Adrenal gland (tissue), 12 donors: Measurements from ENCODE around the gene ABCB9. TPM values are rescaled to one million over a fixed set of nuclear protein-coding genes. Genes with fewer than 3 reads are reported as not detected.
"Not testable (repeated sequence)": the region's sequence is repeated elsewhere in the genome, so short reads cannot be mapped to it uniquely, and the experiment has no call there.

ENCODE experiments used
- DNase-seq, 7 donors: peaks; one replicate each; pipeline ENCODE4 v3.0.0-alpha.2; 2019 to 2020
- H3K27ac ChIP-seq, 5 donors: fragments of 200-600 bp; sonication (generic) in 4 of 5; 1 replicate in 3 of 5; 2 replicates in 2 of 5; pipeline versions ENCODE4 v1.5.1 to v1.8.0; 2016 to 2020; ENCODE audit warnings: mild to moderate bottlenecking in 1 of 5
- H3K27me3 ChIP-seq: fragments of 200-600 bp; 2 replicates; pipeline ENCODE4 v1.8.0; 2021
- H3K36me3 ChIP-seq, 2 donors: fragments of 200-600 bp; replicated peaks in 1 of 2; 1 replicate in 1 of 2; 2 replicates in 1 of 2; pipeline versions ENCODE4 v1.5.1 to v1.8.0; 2018 to 2022
- H3K4me1 ChIP-seq, 2 donors: fragments of 200-600 bp; replicated peaks in 1 of 2; 1 replicate in 1 of 2; 2 replicates in 1 of 2; pipeline versions ENCODE4 v1.5.1 to v1.8.0; 2018 to 2021
- H3K4me3 ChIP-seq, 4 donors: fragments of 200-600 bp; sonication (generic) in 3 of 4; one replicate each; pipeline ENCODE4 v1.5.1; 2016 to 2018
- H3K9me3 ChIP-seq, 3 donors: fragments of 200-600 bp; sonication (generic) in 1 of 3; replicated peaks in 1 of 3; 1 replicate in 2 of 3; 2 replicates in 1 of 3; pipeline versions ENCODE4 v1.5.1 to v1.8.0; 2016 to 2021
- CTCF ChIP-seq, 6 experiments: fragments of 450-650 bp in 4 of 6; fragments of 200-600 bp in 2 of 6; sonication (generic) in 1 of 6; IDR thresholded peaks; 1 replicate in 5 of 6; 2 replicates in 1 of 6; pipeline versions ENCODE4 v1.5.1 to v1.8.0; 2016 to 2021; ENCODE audit warnings: antibody characterized with exemption in 6 of 6, mild to moderate bottlenecking in 2 of 6, moderate library complexity in 1 of 6
- POLR2A ChIP-seq, 2 donors: fragments of 450-650 bp; IDR thresholded peaks; one replicate each; pipeline ENCODE4 v1.6.1; 2017; ENCODE audit warnings: antibody characterized with exemption in 2 of 2, mild to moderate bottlenecking in 2 of 2, moderate library complexity in 1 of 2
- WGBS, 4 donors: extraction: QIAGEN DNeasy Blood & Tissue Kit in 2 of 4; methylation state at CpG; one replicate each; pipeline versions ENCODE4 v1.1.5 to v1.1.7; 2013 to 2017; 5-methylcytosine and 5-hydroxymethylcytosine counted together
- intact Hi-C, 2 donors: fragments of 100-400 bp; cut with DNase I; formaldehyde crosslinking; loops; one replicate each; pipeline versions ENCODE4 v1.14.1 to v1.15.0; 2022 to 2023
- polyA plus RNA-seq, 3 donors: library from polyadenylated mRNA; stranded (reverse); fragments of 200-250 nt in 2 of 3; fragments of 350-450 nt in 1 of 3; fragmentation: Illumina TruSeq in 1 of 3; extraction: RNeasy Lipid Tissue Mini Kit (QIAGEN cat#74804) in 1 of 3; gene quantifications; one replicate each; pipeline ENCODE4 v1.2.3, GENCODE V29; 2013 to 2014
- total RNA-seq, 9 donors: library from RNA; depleted of rRNA in 4 of 9; stranded (reverse); fragments of >200 nt in 4 of 9; fragments of 120-200 nt in 1 of 9; fragmentation: NEBNext Ultra II Directional in 1 of 9; extraction: Animal tissue kit (Norgen Biotek cat#: 25700) in 1 of 9; gene quantifications; one replicate each; pipeline versions ENCODE4 v1.1.0 to v1.2.4, GENCODE V29; 2013 to 2023
- donor health status: healthy with polysubstance abuse.
- donor health status: Bipolar disorder and iron deficiency.
- donor health status: DM: yes; HTN: yes; CAD: no.
- donor health status: DM: no; HTN: no; CAD: no.
- donor health status: DM: no; HTN: no; CAD: no.
- donor health status: DM: yes; HTN: yes; CAD: no.

The ABCB9 gene
- total and polyA plus RNA-seq, 12 donors: 2.0 to 10.0 (median 6.2) TPM

- peak within 1 kb of the TSS in 4 of 5 donors; percentile 76 to 89 (median 84) for H3K27ac ChIP-seq
- H3K36me3 ChIP-seq: no peaks in the 10 kb centered on the region
- no peaks in the 10 kb centered on the region for H3K9me3 ChIP-seq
- WGBS, 4 donors: 5 to 22% (median 5%) methylated on average over 28 to 81 of the region's 81 CpGs
- TF ChIP-seq POLR2A (IDR thresholded peaks at IDR 0.05) (peak; percentile 87 to 93), CTCF (IDR thresholded peaks at IDR 0.05) (peak in 3 of 6 experiments; percentile 13 to 43 (median 20))
- H3K4me3 ChIP-seq: peak within 1 kb of the TSS; percentile 57 to 82 (median 62)
- H3K27me3 ChIP-seq: no peaks in the 10 kb centered on the region
- intact Hi-C loops: no loop called here
- peak; percentile 81 to 93 (median 85) for DNase-seq
- peaks cover 38 to 41% of the 10 kb centered on the region in 2 donors for H3K4me1 ChIP-seq
Measured at GRCh38 chr12:122895704-122896636, 70.3 kb downstream of the ABCB9 start, which contains the start of gene VPS37B. Gene VPS37B, minus strand, starts transcription at chr12:122896124. Its CDS starts 62 bp downstream, at chr12:122896062.

DNA sequence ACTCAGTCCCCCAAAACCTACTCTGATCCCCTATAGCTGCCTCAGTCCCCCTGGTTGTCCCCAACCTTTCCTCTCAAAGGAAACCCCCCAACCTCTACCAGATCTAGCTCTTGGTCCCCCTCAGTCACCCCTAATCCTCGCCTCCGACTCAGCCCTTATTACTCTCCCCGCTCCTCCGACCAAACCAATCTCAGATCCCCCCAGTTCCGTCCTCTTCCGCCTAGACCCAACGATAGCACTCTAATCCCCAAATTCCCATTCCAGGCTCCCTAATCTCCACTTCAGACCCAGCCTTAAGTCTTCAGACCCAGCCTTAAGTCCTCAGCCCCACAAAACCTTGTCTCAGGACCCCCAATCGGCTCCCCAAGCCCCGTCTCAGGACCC, 71.0 kb downstream of the ABCB9 start:
- Histone ChIP-seq H3K4me3 (peak overlapping the region; percentile 57 to 82 (median 62)), H3K27ac (peak overlapping the region in 4 of 5 donors; percentile 76 to 89 (median 84)), H3K4me1 (peaks cover 44 to 48% of the 10 kb centered on the region in 2 donors), H3K36me3 (no peaks in the 10 kb centered on the region), H3K9me3 (no peaks in the 10 kb centered on the region), H3K27me3 (no peaks in the 10 kb centered on the region)
- no peak for DNase-seq
- WGBS, 4 donors: 0 to 4% (median 3%) methylated on average over 9 of the region's 9 CpGs
- intact Hi-C loops: no loop called here
- no peak for TF ChIP-seq POLR2A (IDR thresholded peaks at IDR 0.05)

GRCh38 chr12:122894193-122895121, 71.8 kb downstream of the ABCB9 start:
- Histone ChIP-seq H3K4me3 (peak overlapping the region in 2 of 4 donors; percentile 64 to 82), H3K27me3 (no peaks in the 10 kb centered on the region), H3K27ac (peak overlapping the region in 4 of 5 donors; percentile 29 to 89 (median 79)), H3K36me3 (no peaks in the 10 kb centered on the region), H3K9me3 (no peaks in the 10 kb centered on the region), H3K4me1 (peaks cover 52 to 56% of the 10 kb centered on the region in 2 donors)
- 27 to 34% (median 31%) methylated on average over 11 to 15 of the region's 15 CpGs for WGBS, 4 donors
- intact Hi-C loops: no loop called here
- TF ChIP-seq CTCF (IDR thresholded peaks at IDR 0.05) (peak in 1 of 6 experiments; percentile 10), POLR2A (IDR thresholded peaks at IDR 0.05) (no peak)
- no peak for DNase-seq

- WGBS, 4 donors: 75 to 83% (median 80%) methylated on average over 7 of the region's 7 CpGs
- Histone ChIP-seq H3K4me1 (peaks cover 62 to 66% of the 10 kb centered on the region in 2 donors), H3K27ac (peak overlapping the region in 3 of 5 donors; percentile 76 to 89 (median 82)), H3K36me3 (no peaks in the 10 kb centered on the region), H3K27me3 (no peaks in the 10 kb centered on the region), H3K9me3 (no peaks in the 10 kb centered on the region), H3K4me3 (no peak overlapping the region)
- no peak for TF ChIP-seq CTCF (IDR thresholded peaks at IDR 0.05)
- no peak for TF ChIP-seq POLR2A (IDR thresholded peaks at IDR 0.05)
- intact Hi-C loops: no loop called here
- DNase-seq: no peak
Measured at GRCh38 chr12:122893208-122894153, 72.8 kb downstream of the ABCB9 start.

DNA sequence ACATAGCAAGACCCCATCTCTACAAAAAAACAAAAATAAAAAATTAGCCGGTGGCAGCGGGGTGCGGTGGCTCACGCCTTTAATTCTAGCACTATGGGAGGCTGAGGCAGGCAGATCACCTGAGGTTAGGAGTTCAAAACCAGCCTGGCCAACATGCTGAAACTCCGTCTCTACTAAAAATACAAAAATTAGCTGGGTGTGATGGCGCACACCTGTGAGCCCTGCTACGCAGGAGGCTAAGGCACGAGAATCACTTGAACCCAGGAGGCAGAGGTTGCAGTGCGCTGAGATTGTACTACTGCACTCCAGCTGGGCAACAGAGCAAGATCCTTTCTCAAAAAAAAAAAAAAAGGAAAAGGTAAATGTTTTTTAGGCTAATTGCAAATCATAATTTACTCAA, 73.5 kb downstream of the ABCB9 start:
- DNase-seq, H3K4me3 ChIP-seq, H3K36me3 ChIP-seq, H3K27me3 ChIP-seq, H3K9me3 ChIP-seq, intact Hi-C loops: not testable (repeated sequence)
- WGBS, 4 donors: 92 to 96% (median 95%) methylated on average over 9 of the region's 9 CpGs
- Histone ChIP-seq H3K27ac (peak overlapping the region in 3 of 5 donors; percentile 6 to 82 (median 63)), H3K4me1 (peaks cover 67 to 73% of the 10 kb centered on the region in 2 donors)
